ENCODE results near the gene POU2AF2.

POU2AF2 gene

GRCh38 chr11:111322534-111322933 lies 77.0 kb downstream of the POU2AF2 start:
- no peak for TF ChIP-seq CTCF (IDR thresholded peaks at IDR 0.05; ENCODE audit: low read depth, low read length)
- no peak overlapping the region for H3K4me3 ChIP-seq (ENCODE audit: low read depth, low read length)

- no peak overlapping the region for H3K4me3 ChIP-seq (ENCODE audit: low read depth, low read length)
- no peak for TF ChIP-seq CTCF (IDR thresholded peaks at IDR 0.05; ENCODE audit: low read depth, low read length)
These were observed 78.8 kb downstream of the POU2AF2 start for GRCh38 chr11:111324277-111324720.

- H3K4me3 ChIP-seq (ENCODE audit: low read depth, low read length) = no peak overlapping the region
- TF ChIP-seq CTCF (IDR thresholded peaks at IDR 0.05; ENCODE audit: low read depth, low read length) = no peak
These were observed 79.7 kb downstream of the POU2AF2 start for GRCh38 chr11:111325259-111325658.

GRCh38 chr11:111326824-111327223 lies 81.3 kb downstream of the POU2AF2 start:
- no peak for TF ChIP-seq CTCF (IDR thresholded peaks at IDR 0.05; ENCODE audit: low read depth, low read length)
- H3K4me3 ChIP-seq (ENCODE audit: low read depth, low read length) = no peak overlapping the region

- no peak overlapping the region for H3K4me3 ChIP-seq (ENCODE audit: low read depth, low read length)
- TF ChIP-seq CTCF (IDR thresholded peaks at IDR 0.05; ENCODE audit: low read depth, low read length) = no peak
These were observed 82.5 kb downstream of the POU2AF2 start for GRCh38 chr11:111327908-111328624.

- no peak for TF ChIP-seq CTCF (IDR thresholded peaks at IDR 0.05; ENCODE audit: low read depth, low read length)
- no peak overlapping the region for H3K4me3 ChIP-seq (ENCODE audit: low read depth, low read length)
These were observed 84.0 kb downstream of the POU2AF2 start for GRCh38 chr11:111329306-111330204.

Measured in WI38 (cell line).